Stimulated activated CD8-positive, alpha-beta memory T cell treated with anti-CD3 and anti-CD28 coated beads, Interleukin-12 subunit alpha, Interleukin-12 subunit beta, amount 100 ng/mL, for 4 hours (primary cell): Measurements from ENCODE around the gene SLC24A3.

Experiments
- DNase-seq: peaks from one replicate; pipeline ENCODE4 v3.0.0-alpha.2; 2020; ENCODE audit warnings: low read depth

SLC24A3 gene

GRCh38 chr20:19713822-19714578 is 501.6 kb downstream of the SLC24A3 start:
- DNase-seq: no peak

DNA sequence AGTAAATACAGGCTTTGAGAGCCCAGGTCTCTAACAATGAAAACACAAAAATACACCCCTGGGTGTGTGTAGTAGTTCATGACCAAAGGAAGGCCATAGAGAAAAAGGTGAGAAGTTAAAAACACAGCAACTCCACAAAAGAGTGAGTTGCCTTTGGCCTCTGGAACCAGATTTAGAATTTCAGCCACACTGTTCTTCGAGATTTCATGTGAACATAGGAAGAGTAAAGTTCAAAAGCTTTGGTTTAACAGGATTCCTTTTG is 502.1 kb downstream of the SLC24A3 start:
- DNase-seq: no peak

DNA sequence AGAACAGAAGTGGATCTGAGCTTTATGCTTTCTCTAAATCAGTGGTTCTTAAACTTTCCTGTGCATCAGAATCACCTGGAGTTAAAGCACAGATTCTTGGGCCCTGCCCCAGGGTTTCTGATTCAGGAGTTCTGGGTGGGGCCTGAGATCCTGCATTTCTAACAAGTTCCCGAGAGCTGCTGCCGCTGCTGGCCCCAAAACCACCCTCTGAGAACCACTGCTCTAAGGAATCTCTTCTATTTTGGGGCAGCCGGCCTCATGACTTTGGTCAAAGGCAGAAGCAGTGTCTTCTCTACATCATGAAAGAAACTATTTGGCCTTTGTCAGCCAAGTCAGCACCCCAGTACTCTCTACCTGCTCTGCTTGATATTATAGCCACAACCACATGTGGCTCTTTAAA is 503.5 kb downstream of the SLC24A3 start:
- DNase-seq: no peak

DNA sequence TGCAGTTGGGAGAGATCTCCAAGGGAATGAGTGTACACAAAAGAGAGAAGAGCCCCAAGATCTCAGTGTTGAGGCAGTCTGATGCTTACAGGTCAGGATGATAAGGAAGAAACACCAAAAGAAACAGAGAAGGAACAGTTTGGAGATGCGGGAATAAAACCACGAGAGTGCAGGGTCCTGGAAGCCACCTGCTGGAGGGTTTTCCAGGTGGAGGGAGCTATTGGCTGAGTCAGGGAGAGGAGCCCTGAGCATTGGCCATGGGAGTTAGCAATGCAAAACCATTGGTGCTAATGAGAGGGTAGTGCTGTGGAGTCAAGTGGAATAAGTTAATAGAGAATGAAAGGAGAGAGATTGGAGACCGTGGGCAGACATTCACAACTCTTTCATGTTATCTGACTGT is 506.4 kb downstream of the SLC24A3 start:
- no peak for DNase-seq

GRCh38 chr20:19720991-19721390 is 508.5 kb downstream of the SLC24A3 start:
- DNase-seq: no peak

GRCh38 chr20:19723051-19723450 is 510.6 kb downstream of the SLC24A3 start:
- DNase-seq: no peak

DNA sequence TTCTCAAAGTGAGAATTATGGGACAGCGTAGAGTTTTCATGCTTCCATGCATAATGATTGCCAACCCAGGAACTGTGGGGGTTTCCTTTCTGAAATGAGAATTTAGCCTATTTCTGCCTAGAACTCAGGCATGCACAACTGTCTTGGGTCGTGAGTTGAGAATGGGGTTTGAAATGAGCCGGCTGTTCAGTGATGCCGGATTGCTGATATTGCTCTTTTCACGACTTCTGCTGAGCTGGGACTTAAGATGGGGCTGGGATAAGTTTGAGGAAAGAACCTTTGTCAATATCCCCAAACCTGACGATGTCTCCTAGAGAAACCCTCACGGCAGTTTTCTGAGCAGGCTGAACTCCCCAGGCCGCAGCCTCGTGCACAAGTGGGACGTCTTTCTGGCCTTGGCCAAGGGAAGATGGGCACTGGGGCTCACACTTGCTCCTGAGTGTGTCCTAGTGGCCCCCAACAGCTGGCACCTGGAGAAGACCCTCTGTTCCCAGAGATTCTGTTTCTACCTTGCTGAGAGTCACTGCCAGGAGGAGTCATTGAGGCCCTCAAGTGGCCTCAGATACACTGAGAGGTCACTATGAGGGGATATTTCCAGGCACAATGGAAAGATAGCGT is 511.5 kb downstream of the SLC24A3 start:
- no peak for DNase-seq

GRCh38 chr20:19725373-19725772 is 512.9 kb downstream of the SLC24A3 start:
- no peak for DNase-seq

GRCh38 chr20:19725814-19726525 is 513.5 kb downstream of the SLC24A3 start:
- no peak for DNase-seq

- DNase-seq: no peak
Observed at GRCh38 chr20:19727251-19727847, 514.9 kb downstream of the SLC24A3 start.

DNA sequence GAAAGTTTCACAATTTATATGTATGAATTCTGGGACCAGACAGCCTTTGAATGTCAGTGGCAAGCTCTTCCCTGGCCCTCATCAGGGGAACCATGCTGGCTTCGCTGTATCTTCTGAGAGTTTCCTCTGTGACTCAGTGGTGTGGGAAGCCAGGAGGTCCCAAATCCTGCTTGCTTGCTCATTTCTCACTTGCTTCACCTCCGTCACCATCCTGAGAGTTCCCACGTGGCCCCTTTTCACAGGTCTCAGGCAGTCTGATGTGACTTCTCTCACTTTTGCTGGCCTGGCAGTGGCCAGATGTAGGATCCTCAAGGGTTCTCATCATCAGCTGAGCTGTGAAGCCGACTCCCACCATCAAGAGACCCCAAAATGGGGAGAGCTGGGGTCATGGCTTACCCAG is 517.2 kb downstream of the SLC24A3 start:
- DNase-seq: no peak

DNA sequence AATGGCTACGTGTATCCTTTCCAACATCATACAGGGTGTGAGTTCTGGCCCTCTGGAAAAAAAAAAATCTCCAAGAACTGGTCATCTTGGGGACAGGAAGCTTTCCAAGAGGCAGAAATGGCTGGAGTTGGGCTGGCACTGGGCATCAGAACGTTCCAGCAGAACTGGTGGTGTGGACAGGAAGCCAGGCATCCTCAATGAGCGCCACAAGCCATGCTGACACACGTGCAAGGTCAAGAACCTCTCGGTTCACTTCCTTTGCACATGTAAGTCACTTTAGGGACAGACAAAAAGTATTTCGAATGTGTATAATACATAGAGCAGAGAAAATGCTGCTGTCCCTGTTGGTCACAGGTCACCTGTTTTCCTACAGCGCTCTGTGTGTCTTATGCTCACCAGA is 518.3 kb downstream of the SLC24A3 start:
- DNase-seq: no peak

- no peak for DNase-seq
Observed at GRCh38 chr20:19734811-19735210, 522.4 kb downstream of the SLC24A3 start.

DNA sequence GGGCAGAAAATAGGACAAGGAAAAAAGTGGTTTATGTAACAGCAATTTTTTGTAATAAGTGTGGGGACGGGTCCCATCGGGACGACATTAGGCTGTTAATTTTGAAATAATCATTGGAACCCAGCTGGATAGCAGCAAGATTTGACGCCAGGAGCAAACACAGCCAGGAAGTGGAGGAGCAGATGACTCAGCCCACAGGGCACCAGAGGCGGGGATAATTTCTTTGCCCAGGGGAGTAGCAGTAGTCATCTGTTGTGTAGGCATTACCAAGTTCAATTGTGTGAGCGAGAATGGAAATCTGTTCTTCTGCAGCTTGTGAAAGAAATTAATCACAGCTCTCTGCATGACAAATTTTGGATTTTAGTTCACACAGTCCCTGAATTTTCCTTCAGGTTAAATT is 523.0 kb downstream of the SLC24A3 start:
- no peak for DNase-seq

GRCh38 chr20:19737025-19737424 is 524.6 kb downstream of the SLC24A3 start:
- DNase-seq: no peak

- DNase-seq: no peak
Observed at GRCh38 chr20:19738951-19739350, 526.5 kb downstream of the SLC24A3 start.

- no peak for DNase-seq
Observed at GRCh38 chr20:19739351-19739750, 526.9 kb downstream of the SLC24A3 start.

DNA sequence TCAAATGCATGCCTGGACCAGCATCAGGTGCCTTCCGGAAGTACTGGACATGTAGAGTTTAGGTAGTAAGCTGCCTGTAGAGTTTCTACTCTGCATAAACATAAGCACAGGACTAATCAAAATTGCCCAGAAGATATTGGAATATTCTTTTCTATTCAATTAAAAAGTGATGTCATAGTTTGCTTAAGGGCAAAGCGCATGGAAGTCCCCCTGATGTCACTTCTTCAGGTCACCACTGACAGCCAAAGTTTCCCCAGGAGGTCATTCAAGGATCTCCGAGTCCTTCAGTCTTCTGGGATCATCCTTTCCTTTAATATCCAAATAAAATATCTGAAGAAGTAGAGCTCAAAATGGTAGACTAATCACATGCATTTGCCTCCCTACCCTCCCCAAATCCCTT is 528.1 kb downstream of the SLC24A3 start:
- DNase-seq: no peak

GRCh38 chr20:19741924-19742323 is 529.5 kb downstream of the SLC24A3 start:
- no peak for DNase-seq

DNA sequence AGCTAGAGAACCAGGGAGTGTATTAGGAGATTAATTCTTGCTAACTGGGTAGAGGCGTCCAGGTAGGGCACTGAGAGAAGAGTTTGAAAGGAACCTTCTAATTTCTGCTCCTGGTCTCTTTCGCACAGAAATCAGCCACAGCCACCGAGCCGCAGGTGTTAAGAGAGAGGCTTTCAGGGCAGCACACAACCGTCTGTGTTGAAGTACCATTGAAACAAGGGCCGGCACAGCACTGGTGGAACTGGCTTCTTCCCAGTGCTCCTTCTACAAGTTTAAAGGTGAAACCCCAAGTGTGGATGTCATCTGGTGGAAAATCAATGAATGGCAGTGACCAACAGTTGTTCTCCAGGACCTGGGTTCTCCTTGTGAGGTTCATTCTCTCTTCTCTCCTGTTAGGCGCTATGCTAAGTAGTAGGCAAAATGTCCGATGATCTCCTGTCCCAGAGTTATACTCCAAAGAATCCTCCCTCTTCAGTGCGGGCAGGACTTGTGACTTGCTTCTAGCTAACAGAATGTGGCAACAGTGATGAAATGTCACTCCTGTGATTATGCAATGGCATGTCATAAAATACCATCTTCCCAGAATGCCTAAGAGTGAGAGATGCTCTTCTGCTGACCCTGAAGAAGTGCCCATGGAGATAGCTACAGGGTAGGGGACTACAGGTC is 530.7 kb downstream of the SLC24A3 start:
- no peak for DNase-seq

DNA sequence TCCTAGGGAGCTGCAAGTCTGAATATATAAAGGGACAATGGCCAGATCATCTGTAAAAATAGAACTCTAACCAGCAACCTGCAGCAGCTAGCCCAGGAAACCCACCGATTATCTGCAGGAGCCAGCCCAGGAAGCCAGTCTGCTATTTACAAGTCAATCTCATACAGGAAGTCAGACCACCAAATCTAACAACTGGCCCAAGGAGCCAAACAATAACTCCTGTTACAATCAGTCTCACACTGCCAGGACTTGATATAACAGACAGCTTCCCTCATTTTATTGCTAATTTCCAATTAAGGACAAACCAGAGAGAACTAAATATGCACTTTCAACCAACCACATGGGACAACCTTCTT is 531.2 kb downstream of the SLC24A3 start:
- DNase-seq: no peak

- DNase-seq: no peak
Observed at GRCh38 chr20:19745106-19745505, 532.7 kb downstream of the SLC24A3 start.

- DNase-seq: no peak
Observed at GRCh38 chr20:19745584-19745983, 533.1 kb downstream of the SLC24A3 start.
